H1 (cell line): ENCODE measurements around the gene TPSAB1. TPM values are rescaled to one million over a fixed set of nuclear protein-coding genes. Genes with fewer than 3 reads are reported as not detected.
"Not testable (repeated sequence)": the region's sequence is repeated elsewhere in the genome, so short reads cannot be mapped to it uniquely, and the experiment has no call there.

Experiments
- CTCF ChIA-PET: fragments of 300-600 bp; sonication (Branson Sonifier 250); formaldehyde crosslinking; loops from one replicate; lab custom pipeline; 2021; ENCODE audit not compliant: partially characterized antibody; lab: Charles Lee
- POLR2A ChIA-PET: fragments of 300-600 bp; sonication (Branson Sonifier 250); formaldehyde crosslinking; loops from one replicate; lab custom pipeline; 2021; ENCODE audit warnings: inconsistent platforms; ENCODE audit not compliant: partially characterized antibody; lab: Charles Lee
- DNase-seq, 2 experiments: peaks; one replicate each; pipeline versions ENCODE4 v3.0.0 to v3.0.0-alpha.2; 2010 to 2022; ENCODE audit warnings: low spot score in 2 of 2, low read depth in 1 of 2, mixed read lengths in 1 of 2
- FAIRE-seq: peaks from 2 replicates; lab custom pipeline; 2011; peaks lifted over from hg19 to GRCh38; lab: Jason Lieb, UNC
- H2AFZ ChIP-seq: 2 replicates; pipeline ENCODE4 v1.8.1; 2012; ENCODE audit warnings: low read length, inconsistent platforms
- H2AK5ac ChIP-seq: 2 replicates; pipeline ENCODE4 v1.6.1; 2013; ENCODE audit warnings: low read depth, low read length
- H2BK120ac ChIP-seq: replicated peaks from 2 replicates; pipeline ENCODE3; 2013; ENCODE audit warnings: low read depth, low read length, inconsistent platforms
- H2BK12ac ChIP-seq: 2 replicates; pipeline ENCODE4 v1.6.1; 2013; ENCODE audit warnings: low read depth, low read length
- H2BK15ac ChIP-seq: 2 replicates; pipeline ENCODE4 v1.6.1; 2013; ENCODE audit warnings: low read length
- H2BK20ac ChIP-seq: 2 replicates; pipeline ENCODE4 v1.6.1; 2013; ENCODE audit warnings: low read length
- H2BK5ac ChIP-seq: 2 replicates; pipeline ENCODE4 v1.6.1; 2013; ENCODE audit warnings: low read depth, low read length
- H3K14ac ChIP-seq: 2 replicates; pipeline ENCODE4 v1.6.1; 2013; ENCODE audit warnings: inconsistent platforms; ENCODE audit not compliant: insufficient read length
- H3K18ac ChIP-seq: 2 replicates; pipeline ENCODE4 v1.6.1; 2013; ENCODE audit warnings: low read length; ENCODE audit errors: extremely low read depth
- H3K23ac ChIP-seq: 2 replicates; pipeline ENCODE4 v1.6.1; 2013; ENCODE audit warnings: inconsistent platforms; ENCODE audit not compliant: insufficient read length
- H3K23me2 ChIP-seq: 2 replicates; pipeline ENCODE4 v1.6.1; 2013; ENCODE audit warnings: low read depth, low read length
- H3K27ac ChIP-seq: 2 replicates; pipeline ENCODE4 v1.6.1; 2011; ENCODE audit warnings: low read depth, low read length, inconsistent platforms
- H3K27me3 ChIP-seq, 4 experiments: replicated peaks in 1 of 4; 1 replicate in 1 of 4; 2 replicates in 3 of 4; pipeline versions ENCODE4 v1.6.1 to v1.8.1; 2011 to 2013; ENCODE audit warnings: low read length in 3 of 4, mild to moderate bottlenecking in 3 of 4, inconsistent platforms in 2 of 4, mixed read lengths in 2 of 4, moderate library complexity in 1 of 4; ENCODE audit not compliant: control insufficient read depth in 3 of 4, insufficient read depth in 3 of 4; ENCODE audit errors: extremely low read depth in 1 of 4
- H3K36me3 ChIP-seq, 4 experiments: 2 replicates each; pipeline versions ENCODE4 v1.6.1 to v1.8.1; 2011 to 2013; ENCODE audit warnings: mild to moderate bottlenecking in 4 of 4, low read length in 3 of 4, moderate library complexity in 2 of 4, control low read depth in 1 of 4, inconsistent platforms in 1 of 4; ENCODE audit not compliant: insufficient read depth in 4 of 4, control insufficient read depth in 2 of 4
- H3K4ac ChIP-seq: replicated peaks from 2 replicates; pipeline ENCODE3; 2013; ENCODE audit warnings: low read length, low read depth, mixed read lengths, inconsistent platforms; ENCODE audit not compliant: insufficient read length
- H3K4me1 ChIP-seq, 4 experiments: replicated peaks in 1 of 4; 1 replicate in 1 of 4; 2 replicates in 3 of 4; pipeline versions ENCODE4 v1.6.1 to v1.8.1; 2011 to 2013; ENCODE audit warnings: low read length in 3 of 4, inconsistent platforms in 2 of 4, mixed read lengths in 1 of 4; ENCODE audit not compliant: insufficient read depth in 4 of 4, control insufficient read depth in 3 of 4
- H3K4me2 ChIP-seq, 2 experiments: 2 replicates each; pipeline versions ENCODE4 v1.6.1 to v1.8.1; 2011 to 2013; ENCODE audit warnings: low read depth in 2 of 2, low read length in 2 of 2, control low read depth in 1 of 2, inconsistent platforms in 1 of 2, mild to moderate bottlenecking in 1 of 2; ENCODE audit not compliant: insufficient read depth in 1 of 2
- H3K4me3 ChIP-seq, 4 experiments: fragments of 200-600, 300-600 bp in 1 of 4; sonication (generic), shearing (Covaris generic), sonication (Bioruptor Twin) in 1 of 4; 2 replicates each; pipeline versions ENCODE4 v1.5.1 to v1.8.1; 2011 to 2016; ENCODE audit warnings: low read length in 4 of 4, low read depth in 3 of 4, control low read depth in 2 of 4, inconsistent platforms in 2 of 4, mild to moderate bottlenecking in 2 of 4, mixed read lengths in 1 of 4, moderate library complexity in 1 of 4; ENCODE audit not compliant: insufficient read depth in 2 of 4; ENCODE audit errors: extremely low read depth in 1 of 4
- H3K56ac ChIP-seq: replicated peaks from 2 replicates; pipeline ENCODE3; 2013; ENCODE audit warnings: low read depth, mild to moderate bottlenecking, mixed read lengths, low read length, inconsistent platforms; ENCODE audit not compliant: insufficient read length
- H3K79me1 ChIP-seq: 2 replicates; pipeline ENCODE4 v1.6.1; 2013; ENCODE audit warnings: low read depth, low read length, control low read depth
- H3K79me2 ChIP-seq, 2 experiments: 2 replicates each; pipeline versions ENCODE4 v1.6.1 to v1.8.1; 2012 to 2013; ENCODE audit warnings: low read length in 2 of 2, mild to moderate bottlenecking in 2 of 2, inconsistent platforms in 1 of 2; ENCODE audit not compliant: insufficient read depth in 2 of 2, control insufficient read depth in 1 of 2
- H3K9ac ChIP-seq, 4 experiments: replicated peaks in 1 of 4; 1 replicate in 1 of 4; 2 replicates in 3 of 4; pipeline versions ENCODE4 v1.6.1 to v1.8.1; 2011 to 2013; ENCODE audit warnings: low read depth in 3 of 4, low read length in 3 of 4, control low read depth in 2 of 4, mild to moderate bottlenecking in 2 of 4, moderate library complexity in 2 of 4, inconsistent platforms in 1 of 4; ENCODE audit errors: extremely low read depth in 1 of 4
- H3K9me3 ChIP-seq, 2 experiments: 2 replicates each; pipeline versions ENCODE4 v1.6.1 to v1.8.1; 2012 to 2013; ENCODE audit warnings: mild to moderate bottlenecking in 2 of 2, moderate library complexity in 2 of 2, control low read depth in 1 of 2, inconsistent platforms in 1 of 2, low read depth in 1 of 2, low read length in 1 of 2, mixed read lengths in 1 of 2; ENCODE audit not compliant: insufficient read depth in 2 of 2
- H4K20me1 ChIP-seq, 2 experiments: replicated peaks in 1 of 2; 2 replicates each; pipeline versions ENCODE3 to v1.8.1; 2011 to 2013; ENCODE audit warnings: inconsistent platforms in 2 of 2, low read length in 2 of 2, mild to moderate bottlenecking in 1 of 2; ENCODE audit not compliant: insufficient read depth in 2 of 2, control insufficient read depth in 1 of 2
- H4K5ac ChIP-seq: 2 replicates; pipeline ENCODE4 v1.6.1; 2013; ENCODE audit warnings: low read length, low read depth, mixed read lengths, inconsistent platforms; ENCODE audit not compliant: insufficient read length
- H4K8ac ChIP-seq: 2 replicates; pipeline ENCODE4 v1.8.0; 2013; ENCODE audit warnings: mild to moderate bottlenecking, moderate library complexity, low read length, inconsistent platforms; ENCODE audit not compliant: insufficient read depth; ENCODE audit errors: extremely low read depth
- H4K91ac ChIP-seq: replicated peaks from 2 replicates; pipeline ENCODE3; 2013; ENCODE audit warnings: low read length, mixed read lengths, inconsistent platforms; ENCODE audit not compliant: insufficient read length
- WGBS, 2 experiments: shearing (Covaris generic) in 1 of 2; methylation state at CpG; one replicate each; pipeline versions ENCODE4 v1.1.6 to v1.1.7; 2013 to 2015; ENCODE audit warnings: low lambda C conversion rate in 2 of 2, mixed read lengths in 2 of 2, inconsistent platforms in 1 of 2, low coverage in 1 of 2, missing lambda C conversion rate in 1 of 2; ENCODE audit not compliant: insufficient replicate concordance in 2 of 2, insufficient coverage in 1 of 2, insufficient read length in 1 of 2; ENCODE audit errors: extremely low coverage in 1 of 2, missing lambda C conversion rate in 1 of 2; 5-methylcytosine and 5-hydroxymethylcytosine counted together
- polyA plus RNA-seq, 7 experiments: library from polyadenylated mRNA; depleted of rRNA in 3 of 7; stranded (reverse) in 5 of 7; unstranded in 2 of 7; fragments of >200 nt in 5 of 7; fragments of 200-250 nt in 2 of 7; gene quantifications; 1 replicate in 5 of 7; 2 replicates in 1 of 7; 4 replicates in 1 of 7; pipeline versions ENCODE4 v1.2.1 to v1.2.3, GENCODE V29; 2011 to 2013; ENCODE audit warnings: missing spikeins in 2 of 7, mixed read lengths in 2 of 7
- total RNA-seq: library from RNA; stranded (reverse); fragmentation: NEBNext Ultra II Directional; extraction: Animal tissue kit (Norgen Biotek cat#: 25700); gene quantifications from 2 replicates; pipeline ENCODE4 v1.2.1, GENCODE V29; 2021

Gene TPSAB1
- total and polyA plus RNA-seq, 2 of the 8 experiments (the other 6 are each of a cell fraction or from before 2014, with no cell fraction given) = 0.09 TPM; not detected in 1

DNA sequence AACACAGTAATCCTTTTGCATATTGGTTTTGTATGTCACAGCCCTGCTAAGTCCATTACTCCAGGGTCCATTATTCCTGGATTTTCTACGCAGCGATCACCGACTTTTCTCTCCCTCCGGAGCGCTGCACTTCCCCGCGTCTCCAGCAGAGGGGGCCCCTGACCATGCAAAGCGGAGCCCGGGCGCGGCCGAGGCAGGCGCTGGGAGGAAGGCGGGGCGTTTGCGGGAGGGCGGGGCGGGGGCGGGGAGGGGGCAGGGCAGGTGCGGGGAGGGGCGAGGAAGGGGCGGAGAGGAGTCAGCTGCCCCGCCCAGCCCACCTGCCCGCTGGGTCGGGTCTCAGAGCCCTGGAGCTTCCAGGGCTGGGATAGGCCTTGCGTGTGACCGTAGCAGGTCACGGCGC lies 3.8 kb upstream of the TPSAB1 start:
- H3K4ac ChIP-seq, FAIRE-seq, H3K4me2 ChIP-seq, H3K79me2 ChIP-seq, H3K23me2 ChIP-seq, H3K14ac ChIP-seq, H3K36me3 ChIP-seq, H2BK15ac ChIP-seq, H3K9me3 ChIP-seq, H2BK12ac ChIP-seq, H4K91ac ChIP-seq, H2BK20ac ChIP-seq, H4K8ac ChIP-seq, H4K20me1 ChIP-seq, H3K9ac ChIP-seq, CTCF ChIA-PET, H4K5ac ChIP-seq, H2BK120ac ChIP-seq, H3K18ac ChIP-seq, H3K23ac ChIP-seq, H3K27me3 ChIP-seq, H3K4me3 ChIP-seq, H3K56ac ChIP-seq, H2BK5ac ChIP-seq, POLR2A ChIA-PET, H2AK5ac ChIP-seq, H2AFZ ChIP-seq, H3K27ac ChIP-seq, DNase-seq, H3K79me1 ChIP-seq, H3K4me1 ChIP-seq: not testable (repeated sequence)
- WGBS, 2 experiments = no CpG with 5 or more reads among the region's 29 CpGs
